Dermis blood vessel endothelial cell (primary cell): Measurements from ENCODE around the gene AGBL4. TPM values are rescaled to one million over a fixed set of nuclear protein-coding genes. Genes with fewer than 3 reads are reported as not detected.
A peak's percentile ranks its signal among the peaks of the same experiment; 100 is the strongest.
"Not testable (repeated sequence)": the region's sequence is repeated elsewhere in the genome, so short reads cannot be mapped to it uniquely, and the experiment has no call there.

Experiments
- DNase-seq: peaks from one replicate; pipeline ENCODE4 v3.0.0; 2010
- total RNA-seq: library from RNA; depleted of rRNA; stranded (reverse); fragments of >200 nt; gene quantifications from 2 replicates; pipeline ENCODE4 v1.2.3, GENCODE V29; 2014

Gene AGBL4
- total RNA-seq, 1 donor from 2014 or later, result not detected

DNA sequence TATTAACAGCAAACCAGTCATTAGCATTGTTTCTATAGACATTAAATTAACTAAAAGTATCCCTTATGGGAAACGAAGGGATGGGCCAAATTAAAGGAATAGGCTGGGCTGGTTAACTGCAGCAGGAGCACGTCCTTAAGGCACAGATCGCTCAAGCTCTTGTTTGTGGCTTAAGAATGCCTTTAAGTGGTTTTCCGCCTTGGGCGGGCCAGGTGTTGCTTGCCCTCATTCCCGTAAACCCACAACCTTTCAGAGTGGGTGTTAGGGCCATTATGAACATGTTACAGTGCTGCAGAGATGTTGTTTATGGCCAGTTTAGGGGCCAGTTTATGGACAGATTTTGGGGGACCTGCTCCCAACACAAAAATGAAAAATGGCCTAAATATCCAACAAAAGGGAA, 1503.9 kb downstream of the AGBL4 start:
- DNase-seq, result not testable (repeated sequence)

DNA sequence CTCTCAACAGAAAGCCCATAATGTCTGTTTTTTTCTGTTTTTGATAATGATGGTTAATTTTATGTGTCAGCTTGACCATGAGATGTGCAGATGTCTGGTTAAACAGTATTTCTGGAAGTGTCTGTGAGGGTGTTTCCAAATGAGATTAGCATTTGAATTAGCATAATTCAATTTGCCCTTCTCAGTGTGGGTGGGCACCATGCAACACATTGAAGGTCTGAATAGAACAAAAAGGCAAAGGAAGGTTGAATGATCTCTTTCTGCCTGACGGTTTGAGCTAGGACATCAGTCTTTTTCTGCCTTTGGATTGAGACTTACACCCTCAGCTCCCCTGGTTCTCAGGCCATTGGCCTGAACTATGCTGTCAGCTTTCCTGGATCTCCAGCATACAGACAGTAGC, 1516.9 kb downstream of the AGBL4 start:
- DNase-seq, result no peak

DNA sequence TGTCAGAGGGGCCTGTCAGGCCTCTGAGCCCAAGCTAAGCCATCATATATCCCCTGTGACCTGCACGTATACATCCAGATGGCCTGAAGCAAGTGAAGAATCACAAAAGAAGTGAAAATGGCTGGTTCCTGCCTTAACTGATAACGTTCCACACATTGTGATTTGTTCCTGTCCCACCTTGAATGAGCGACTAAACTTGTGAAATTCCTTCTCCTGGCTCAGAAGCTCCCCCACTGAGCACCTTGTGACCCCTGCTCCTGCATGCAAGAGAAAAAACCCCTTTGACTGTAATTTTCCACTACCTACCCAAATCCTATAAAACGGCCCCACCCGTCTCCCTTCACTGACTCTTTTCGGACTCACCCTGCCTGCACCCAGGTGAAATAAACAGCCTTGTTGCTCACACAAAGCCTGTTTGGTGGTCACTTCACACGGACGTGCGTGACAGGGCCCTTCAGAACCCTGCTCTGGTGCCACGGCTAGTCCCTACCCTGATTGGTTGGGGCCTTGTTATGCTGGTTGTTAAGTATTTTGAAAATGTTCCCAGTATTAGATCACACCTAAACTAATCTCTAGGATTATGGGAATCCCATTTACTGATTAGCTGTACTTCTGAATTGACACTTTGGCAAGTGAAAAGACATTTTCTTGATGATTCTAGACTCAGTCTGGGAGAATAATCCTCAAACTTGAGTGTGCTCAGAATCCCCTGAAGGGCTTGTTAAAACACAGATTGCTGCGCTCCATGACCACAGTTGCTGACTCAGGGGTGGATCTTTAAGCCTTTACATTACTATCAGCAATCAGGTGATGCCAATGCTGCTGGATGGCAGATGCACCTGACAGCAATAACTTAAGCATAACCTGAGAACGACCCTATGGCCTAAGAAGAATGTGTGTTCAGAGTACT, 1523.0 kb downstream of the AGBL4 start:
- no peak for DNase-seq

DNA sequence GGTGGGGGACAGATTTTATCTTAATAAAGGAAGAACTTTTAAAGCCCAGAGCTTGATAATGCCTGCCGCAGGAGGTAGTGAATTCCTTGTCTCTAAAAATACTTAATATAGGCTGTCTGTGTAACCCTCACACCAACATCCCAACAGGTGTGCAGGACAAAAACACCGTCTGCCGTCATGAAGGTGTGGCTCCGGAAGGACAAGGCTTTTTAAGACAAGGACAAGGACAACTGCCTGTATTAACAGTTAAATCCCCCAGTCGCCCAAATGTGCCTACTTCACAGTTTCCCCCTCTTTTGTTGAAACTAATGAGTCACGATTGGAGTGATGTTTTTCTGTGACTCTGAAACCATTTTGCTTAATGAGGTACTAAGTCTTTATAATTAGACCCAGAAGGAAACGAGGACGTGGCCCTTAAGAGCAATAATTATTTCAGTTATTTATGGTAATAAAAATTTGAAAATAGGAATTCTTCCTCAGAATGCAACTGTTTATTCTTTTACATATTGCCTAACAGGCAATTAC, 1524.5 kb downstream of the AGBL4 start:
- DNase-seq, result no peak

DNA sequence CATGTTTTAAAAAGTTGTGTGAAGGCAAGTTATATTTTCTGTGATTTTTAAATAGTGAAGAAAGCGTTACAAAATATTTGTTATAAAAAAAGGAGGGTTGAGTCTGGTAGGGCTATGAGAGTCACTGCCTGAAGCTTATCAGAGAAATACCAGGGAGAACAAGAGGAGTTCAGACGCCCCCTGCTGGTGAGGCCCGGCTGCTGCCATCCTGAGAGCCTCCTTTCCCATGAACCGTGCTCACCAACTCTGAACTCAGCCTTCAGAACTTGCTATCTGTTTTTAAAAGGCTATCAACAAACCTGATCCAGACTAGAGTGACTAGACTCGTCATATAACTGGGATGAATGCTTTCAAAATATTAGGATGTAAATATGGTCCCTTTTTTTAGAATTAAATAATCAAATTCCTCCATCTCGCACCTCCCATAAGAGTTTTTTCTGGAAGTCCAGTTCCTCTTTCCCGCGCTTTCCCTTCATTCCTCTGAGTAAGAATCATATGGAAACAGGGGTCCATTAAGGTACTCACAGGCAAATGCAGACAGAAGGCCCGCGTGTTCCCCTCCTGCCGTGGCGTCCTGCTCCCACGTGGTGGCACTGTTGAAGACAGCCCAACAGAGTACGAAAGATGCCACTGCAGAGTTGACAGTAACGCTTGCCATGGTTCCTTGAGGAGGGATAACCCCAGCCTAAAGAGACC, 1525.5 kb downstream of the AGBL4 start:
- peak; percentile 81 for DNase-seq

DNA sequence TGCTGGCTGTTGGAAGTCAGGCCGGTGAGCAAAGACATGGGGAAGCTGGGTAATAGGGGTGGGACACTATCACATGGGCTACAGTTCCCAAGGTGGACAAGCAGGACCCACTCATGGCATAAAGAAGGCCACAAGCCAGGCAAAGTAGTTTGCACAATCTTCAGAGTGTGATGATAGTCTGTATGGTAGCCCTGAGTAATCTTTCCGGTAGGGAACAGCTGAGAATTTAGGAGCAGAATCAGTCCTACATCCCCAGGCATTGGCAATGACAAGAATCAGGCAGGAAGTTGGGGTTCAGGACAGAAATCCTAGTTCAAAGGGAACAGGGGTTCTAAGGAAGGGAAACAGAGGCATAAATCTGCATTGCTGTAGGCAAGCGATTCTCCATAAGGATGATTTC, 1527.8 kb downstream of the AGBL4 start:
- no peak for DNase-seq

DNA sequence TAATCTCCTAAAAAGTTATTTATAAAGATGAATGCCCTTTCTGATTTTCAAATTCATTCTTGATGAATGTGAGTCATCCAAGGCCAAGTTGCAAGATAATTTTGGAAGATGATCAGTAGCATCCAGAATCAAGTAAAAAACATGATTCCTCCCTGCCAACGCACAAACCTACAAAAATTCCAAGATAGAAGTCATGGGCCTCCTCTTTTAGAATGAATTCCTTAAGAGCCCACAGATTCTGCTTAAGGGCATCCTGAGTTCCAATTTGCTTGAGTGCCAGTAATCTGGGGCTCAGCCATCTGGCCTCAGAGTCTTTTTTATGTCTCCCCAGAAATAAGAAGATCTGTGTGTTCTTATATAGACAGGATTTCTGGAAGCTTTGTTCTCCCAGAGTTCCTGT, 1528.6 kb downstream of the AGBL4 start:
- no peak for DNase-seq

DNA sequence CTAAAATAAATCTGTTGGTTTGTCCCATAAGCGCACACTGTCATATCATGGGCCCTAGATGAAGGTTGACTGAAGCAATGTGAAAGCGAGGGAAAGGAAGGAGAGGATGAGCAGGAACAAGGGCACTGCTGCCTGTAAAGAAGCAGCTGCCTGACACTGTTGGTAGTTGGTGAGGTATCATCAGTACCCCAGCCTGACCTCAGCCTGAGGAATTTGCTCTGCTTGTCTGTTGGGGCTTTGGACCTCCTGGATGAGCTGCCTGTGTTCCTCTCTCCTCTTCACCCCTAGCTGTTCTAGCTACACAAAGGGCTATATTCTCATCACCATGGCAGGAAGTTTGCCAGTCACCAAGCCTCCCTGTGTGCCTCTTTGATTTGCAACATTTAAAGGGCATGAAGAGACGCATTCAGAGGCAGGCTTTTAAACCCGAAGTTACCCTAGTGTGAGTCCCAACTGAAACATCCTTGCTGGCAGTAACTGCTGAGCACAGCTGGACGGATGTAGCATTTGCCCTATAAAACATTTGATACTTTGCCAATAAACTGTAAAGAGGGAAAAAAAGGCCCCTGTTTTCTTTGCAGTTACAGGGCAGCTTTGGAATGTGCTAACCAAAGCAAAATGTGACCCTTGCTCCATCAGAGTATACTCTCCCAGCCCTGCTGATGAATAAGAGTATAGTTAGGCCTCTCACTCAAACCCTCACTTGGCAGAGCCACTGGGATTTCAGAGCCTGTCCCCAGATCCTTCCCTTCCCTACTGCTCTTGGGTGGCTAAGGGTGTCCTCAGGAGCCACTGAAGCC, 1529.6 kb downstream of the AGBL4 start:
- DNase-seq, result peak; percentile 39

DNA sequence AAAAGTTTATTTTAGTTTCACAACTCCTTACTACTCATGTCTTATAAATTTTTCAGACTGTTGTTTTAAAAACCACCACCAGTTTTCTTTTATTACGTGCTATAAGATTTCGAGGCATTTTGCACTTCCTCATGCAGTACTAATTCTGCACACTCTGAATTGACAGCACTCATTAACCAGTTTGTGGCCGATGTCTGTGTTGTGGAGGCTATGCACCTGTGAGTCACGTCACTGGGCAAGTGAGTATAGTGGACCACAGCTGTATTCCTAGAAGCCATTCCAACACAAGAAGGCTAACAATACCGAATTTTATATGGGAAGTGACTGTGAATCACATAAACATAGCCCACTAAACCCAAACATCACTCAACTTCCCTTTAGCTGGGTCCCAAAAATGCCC, 1530.7 kb downstream of the AGBL4 start:
- peak; percentile 16 for DNase-seq

DNA sequence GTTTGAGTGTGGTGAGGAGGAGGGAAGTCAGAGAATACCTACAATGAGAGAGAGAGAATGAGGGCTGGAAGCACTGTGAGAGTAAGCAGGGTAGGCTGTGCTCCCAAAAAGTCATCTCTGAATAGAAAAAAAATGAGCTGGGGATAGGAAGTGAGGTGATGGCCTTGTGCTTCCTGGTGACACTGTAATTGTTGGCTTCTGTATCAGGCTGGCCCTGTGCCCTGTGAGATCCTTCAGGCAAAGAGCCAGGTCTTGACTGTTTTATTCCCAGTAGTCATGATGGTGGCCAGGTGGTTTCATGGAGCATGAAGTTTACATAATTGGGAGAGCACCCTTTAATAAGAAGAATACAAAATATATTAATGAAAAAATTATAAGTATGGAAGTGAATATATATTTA, 1531.4 kb downstream of the AGBL4 start:
- DNase-seq, result peak; percentile 36

DNA sequence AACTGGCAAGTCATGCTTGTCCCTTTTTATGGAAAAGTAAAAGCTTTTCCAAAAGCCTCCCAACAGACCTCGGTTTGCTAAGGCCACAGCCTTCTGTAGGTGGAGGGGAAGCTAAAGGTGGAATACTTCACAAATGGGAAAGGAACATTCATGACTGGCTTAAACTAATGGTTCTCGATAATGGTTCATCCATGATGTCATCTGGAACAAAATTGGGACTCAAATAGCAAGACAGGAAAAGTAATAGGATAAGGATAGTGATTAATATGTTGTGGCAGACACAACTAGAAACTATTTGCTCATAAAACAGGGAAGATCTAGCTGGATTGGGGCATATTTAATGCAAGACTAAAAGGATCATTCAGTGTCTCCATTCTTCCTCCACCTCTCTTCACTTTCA, 1535.0 kb downstream of the AGBL4 start:
- no peak for DNase-seq

Other genes with a start within 250 kb of the AGBL4 start
- not detected in 2 replicates for gene ELAVL4, start 85.0 kb upstream of the AGBL4 start, total RNA-seq